Liver (tissue), 9 donors: Measurements from ENCODE around the gene MBNL3. TPM values are rescaled to one million over a fixed set of nuclear protein-coding genes. Genes with fewer than 3 reads are reported as not detected.

Experiments used
- DNase-seq: peaks from one replicate; pipeline ENCODE4 v3.0.0-alpha.2; 2017; ENCODE audit warnings: low spot score
- H3K27ac ChIP-seq, 2 donors: one replicate each; pipeline ENCODE4 v1.7.0; 2013; ENCODE audit warnings: inconsistent platforms in 2 of 2, low read length in 2 of 2, control low read depth in 1 of 2, low read depth in 1 of 2, mild to moderate bottlenecking in 1 of 2
- H3K27me3 ChIP-seq, 4 donors: one replicate each; pipeline versions ENCODE4 v1.6.1 to v1.7.0; 2013; ENCODE audit warnings: low read length in 3 of 4, inconsistent platforms in 1 of 4, mild to moderate bottlenecking in 1 of 4, moderate library complexity in 1 of 4; ENCODE audit not compliant: control insufficient read depth in 4 of 4, insufficient read depth in 4 of 4
- H3K36me3 ChIP-seq, 4 donors: one replicate each; pipeline versions ENCODE4 v1.6.1 to v1.7.0; 2013; ENCODE audit warnings: low read length in 3 of 4, mild to moderate bottlenecking in 3 of 4, low read depth in 1 of 4, moderate library complexity in 1 of 4; ENCODE audit not compliant: control insufficient read depth in 4 of 4, insufficient read depth in 3 of 4
- H3K4me1 ChIP-seq, 4 donors: one replicate each; pipeline versions ENCODE4 v1.6.1 to v1.7.0; 2013; ENCODE audit warnings: low read length in 3 of 4, mild to moderate bottlenecking in 3 of 4, moderate library complexity in 1 of 4; ENCODE audit not compliant: control insufficient read depth in 4 of 4, insufficient read depth in 4 of 4
- H3K4me3 ChIP-seq, 3 donors: one replicate each; pipeline versions ENCODE4 v1.6.1 to v1.7.0; 2013; ENCODE audit warnings: low read length in 3 of 3, control low read depth in 1 of 3, low read depth in 1 of 3, mild to moderate bottlenecking in 1 of 3
- H3K9ac ChIP-seq, 2 donors: one replicate each; pipeline ENCODE4 v1.7.0; 2013; ENCODE audit warnings: low read length in 2 of 2, mild to moderate bottlenecking in 2 of 2, moderate library complexity in 2 of 2, control low read depth in 1 of 2, low read depth in 1 of 2
- H3K9me3 ChIP-seq, 4 donors: one replicate each; pipeline versions ENCODE4 v1.6.1 to v1.7.0; 2013; ENCODE audit warnings: low read length in 3 of 4; ENCODE audit not compliant: control insufficient read depth in 4 of 4
- CTCF ChIP-seq: fragments of 150-350 bp; IDR thresholded peaks from 2 replicates; pipeline ENCODE4 v1.5.1; 2017; ENCODE audit warnings: improper control_type of control experiment, low read depth, low read length; ENCODE audit not compliant: missing input control
- EGR1 ChIP-seq, 2 donors: IDR thresholded peaks; 2 replicates each; pipeline ENCODE4 v1.6.1; 2016 to 2018; ENCODE audit warnings: antibody characterized with exemption in 2 of 2, low read depth in 2 of 2
- FOXA1 ChIP-seq: IDR thresholded peaks from 2 replicates; pipeline ENCODE4 v1.6.1; 2016; ENCODE audit warnings: antibody characterized with exemption
- FOXA2 ChIP-seq: IDR thresholded peaks from 2 replicates; pipeline ENCODE4 v1.6.1; 2016; ENCODE audit warnings: antibody characterized with exemption
- GABPA ChIP-seq, 2 donors: IDR thresholded peaks in 1 of 2; conservative IDR thresholded peaks in 1 of 2; 2 replicates each; pipeline ENCODE4 v1.6.1; 2016; ENCODE audit warnings: antibody characterized with exemption in 2 of 2, mild to moderate bottlenecking in 1 of 2, moderate library complexity in 1 of 2
- HNF4G ChIP-seq: IDR thresholded peaks from 2 replicates; pipeline ENCODE4 v1.6.1; 2016; ENCODE audit warnings: antibody characterized with exemption
- JUND ChIP-seq, 2 donors: IDR thresholded peaks; 2 replicates each; pipeline ENCODE4 v1.6.1; 2016; ENCODE audit warnings: antibody characterized with exemption in 2 of 2
- NR2F2 ChIP-seq: IDR thresholded peaks from 2 replicates; pipeline ENCODE4 v1.6.1; 2016; ENCODE audit warnings: antibody characterized with exemption
- RXRA ChIP-seq, 2 donors: IDR thresholded peaks; 2 replicates each; pipeline ENCODE4 v1.6.1; 2017 to 2018; ENCODE audit warnings: antibody characterized with exemption in 2 of 2, mild to moderate bottlenecking in 1 of 2
- TAF1 ChIP-seq: conservative IDR thresholded peaks from 2 replicates; pipeline ENCODE4 v1.6.1; 2016; ENCODE audit warnings: antibody characterized with exemption, mild to moderate bottlenecking
- YY1 ChIP-seq: IDR thresholded peaks from 2 replicates; pipeline ENCODE4 v1.6.1; 2016; ENCODE audit warnings: antibody characterized with exemption, mild to moderate bottlenecking
- ZBTB33 ChIP-seq: IDR thresholded peaks from 2 replicates; pipeline ENCODE4 v1.6.1; 2016; ENCODE audit warnings: antibody characterized with exemption
- WGBS: extraction: QIAGEN DNeasy Blood & Tissue Kit; methylation state at CpG from one replicate; pipeline ENCODE4 v1.1.7; 2013; 5-methylcytosine and 5-hydroxymethylcytosine counted together
- polyA plus RNA-seq, 2 donors: library from polyadenylated mRNA; stranded (reverse) in 1 of 2; unstranded in 1 of 2; fragments of 200-250 nt in 1 of 2; fragments of >200 nt in 1 of 2; fragmentation: Nextera tagmentation in 1 of 2; extraction: Ambion mirVana in 1 of 2; gene quantifications; one replicate each; pipeline versions ENCODE4 v1.2.1 to v1.2.3, GENCODE V29; 2013 to 2015
- total RNA-seq, 2 donors: library from RNA; depleted of rRNA; stranded (reverse); fragments of >200 nt; gene quantifications; one replicate each; pipeline ENCODE4 v1.2.3, GENCODE V29; 2014
- TF ChIP-seq, protein P1 (sequence below): IDR thresholded peaks from 2 replicates; pipeline ENCODE4 v1.6.1; 2016; ENCODE audit warnings: antibody characterized with exemption
- TF ChIP-seq, protein P2 (sequence below): IDR thresholded peaks from 2 replicates; pipeline ENCODE4 v1.6.1; 2016; ENCODE audit warnings: antibody characterized with exemption
- TF ChIP-seq, protein P3 (sequence below): IDR thresholded peaks from 2 replicates; pipeline ENCODE4 v1.6.1; 2016; ENCODE audit warnings: antibody characterized with exemption, mild to moderate bottlenecking
- donor health status: healthy.
- donor health status: healthy.
- donor health status: healthy.
- donor health status: healthy.
- donor health status: healthy.

The MBNL3 gene
- total and polyA plus RNA-seq, 4 donors = 20.6 to 149 (median 82.3) TPM

GRCh38 chrX:132425744-132426318, 63.0 kb downstream of the MBNL3 start:
- Histone ChIP-seq H3K27me3 (no peaks in the 10 kb centered on the region), H3K27ac (no peak overlapping the region), H3K4me3 (no peak overlapping the region), H3K9ac (no peak overlapping the region), H3K36me3 (no peaks in the 10 kb centered on the region), H3K9me3 (no peaks in the 10 kb centered on the region), H3K4me1 (no peaks in the 10 kb centered on the region)
- DNase-seq = no peak
- WGBS = 79% methylated on average over 3 of the region's 3 CpGs
- TF ChIP-seq HNF4G (no peak), FOXA1 (no peak)

DNA sequence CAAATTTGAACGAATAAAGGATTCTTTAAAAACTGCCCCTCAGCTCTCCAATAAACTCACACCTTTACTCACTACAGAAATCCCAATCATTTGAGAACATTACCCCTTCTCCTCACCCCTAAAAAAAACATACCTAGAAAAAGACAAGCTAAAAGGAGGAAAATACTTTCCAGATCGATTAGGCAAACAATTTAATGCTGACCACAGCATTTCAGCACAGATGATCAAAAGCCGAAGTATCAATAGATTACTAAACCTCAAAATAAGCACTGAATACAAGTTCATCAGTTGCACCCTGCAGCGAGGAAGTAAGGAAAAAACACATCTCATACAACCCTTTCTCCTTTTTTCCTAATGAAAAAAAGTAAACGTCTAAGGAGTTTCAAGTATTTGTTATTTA, 65.5 kb downstream of the MBNL3 start:
- Histone ChIP-seq H3K9me3 (no peaks in the 10 kb centered on the region), H3K9ac (no peak overlapping the region), H3K27me3 (no peaks in the 10 kb centered on the region), H3K27ac (no peak overlapping the region), H3K4me1 (no peaks in the 10 kb centered on the region), H3K4me3 (no peak overlapping the region), H3K36me3 (no peaks in the 10 kb centered on the region)
- TF ChIP-seq, protein P1, sequence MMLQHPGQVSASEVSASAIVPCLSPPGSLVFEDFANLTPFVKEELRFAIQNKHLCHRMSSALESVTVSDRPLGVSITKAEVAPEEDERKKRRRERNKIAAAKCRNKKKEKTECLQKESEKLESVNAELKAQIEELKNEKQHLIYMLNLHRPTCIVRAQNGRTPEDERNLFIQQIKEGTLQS = no peak
- TF ChIP-seq YY1 (no peak), FOXA1 (no peak), EGR1 (IDR thresholded peaks at IDR 0.05; ENCODE audit: low read depth in 2 of 2) (no peak), JUND (IDR thresholded peaks at IDR 0.05) (no peak), HNF4G (no peak), CTCF (no peak), NR2F2 (no peak), GABPA (IDR thresholded peaks at IDR 0.05 in 1 of 2, conservative IDR thresholded peaks at IDR 0.05 in 1 of 2) (no peak), FOXA2 (no peak), TAF1 (no peak), ZBTB33 (no peak), RXRA (IDR thresholded peaks at IDR 0.05) (no peak)
- TF ChIP-seq, protein P2, sequence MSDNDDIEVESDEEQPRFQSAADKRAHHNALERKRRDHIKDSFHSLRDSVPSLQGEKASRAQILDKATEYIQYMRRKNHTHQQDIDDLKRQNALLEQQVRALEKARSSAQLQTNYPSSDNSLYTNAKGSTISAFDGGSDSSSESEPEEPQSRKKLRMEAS = no peak
- TF ChIP-seq, protein P3, sequence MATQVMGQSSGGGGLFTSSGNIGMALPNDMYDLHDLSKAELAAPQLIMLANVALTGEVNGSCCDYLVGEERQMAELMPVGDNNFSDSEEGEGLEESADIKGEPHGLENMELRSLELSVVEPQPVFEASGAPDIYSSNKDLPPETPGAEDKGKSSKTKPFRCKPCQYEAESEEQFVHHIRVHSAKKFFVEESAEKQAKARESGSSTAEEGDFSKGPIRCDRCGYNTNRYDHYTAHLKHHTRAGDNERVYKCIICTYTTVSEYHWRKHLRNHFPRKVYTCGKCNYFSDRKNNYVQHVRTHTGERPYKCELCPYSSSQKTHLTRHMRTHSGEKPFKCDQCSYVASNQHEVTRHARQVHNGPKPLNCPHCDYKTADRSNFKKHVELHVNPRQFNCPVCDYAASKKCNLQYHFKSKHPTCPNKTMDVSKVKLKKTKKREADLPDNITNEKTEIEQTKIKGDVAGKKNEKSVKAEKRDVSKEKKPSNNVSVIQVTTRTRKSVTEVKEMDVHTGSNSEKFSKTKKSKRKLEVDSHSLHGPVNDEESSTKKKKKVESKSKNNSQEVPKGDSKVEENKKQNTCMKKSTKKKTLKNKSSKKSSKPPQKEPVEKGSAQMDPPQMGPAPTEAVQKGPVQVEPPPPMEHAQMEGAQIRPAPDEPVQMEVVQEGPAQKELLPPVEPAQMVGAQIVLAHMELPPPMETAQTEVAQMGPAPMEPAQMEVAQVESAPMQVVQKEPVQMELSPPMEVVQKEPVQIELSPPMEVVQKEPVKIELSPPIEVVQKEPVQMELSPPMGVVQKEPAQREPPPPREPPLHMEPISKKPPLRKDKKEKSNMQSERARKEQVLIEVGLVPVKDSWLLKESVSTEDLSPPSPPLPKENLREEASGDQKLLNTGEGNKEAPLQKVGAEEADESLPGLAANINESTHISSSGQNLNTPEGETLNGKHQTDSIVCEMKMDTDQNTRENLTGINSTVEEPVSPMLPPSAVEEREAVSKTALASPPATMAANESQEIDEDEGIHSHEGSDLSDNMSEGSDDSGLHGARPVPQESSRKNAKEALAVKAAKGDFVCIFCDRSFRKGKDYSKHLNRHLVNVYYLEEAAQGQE = no peak
- no peak for DNase-seq
- 43% methylated on average over 5 of the region's 5 CpGs for WGBS
